ENCODE measurements around the gene TEX22. TPM values are rescaled to one million over a fixed set of nuclear protein-coding genes. Genes with fewer than 3 reads are reported as not detected.

The TEX22 gene
- total and polyA plus RNA-seq, 2 donors (not counting 1 experiment from before 2014, with no cell fraction given): 1.7 to 7.0 TPM

DNA sequence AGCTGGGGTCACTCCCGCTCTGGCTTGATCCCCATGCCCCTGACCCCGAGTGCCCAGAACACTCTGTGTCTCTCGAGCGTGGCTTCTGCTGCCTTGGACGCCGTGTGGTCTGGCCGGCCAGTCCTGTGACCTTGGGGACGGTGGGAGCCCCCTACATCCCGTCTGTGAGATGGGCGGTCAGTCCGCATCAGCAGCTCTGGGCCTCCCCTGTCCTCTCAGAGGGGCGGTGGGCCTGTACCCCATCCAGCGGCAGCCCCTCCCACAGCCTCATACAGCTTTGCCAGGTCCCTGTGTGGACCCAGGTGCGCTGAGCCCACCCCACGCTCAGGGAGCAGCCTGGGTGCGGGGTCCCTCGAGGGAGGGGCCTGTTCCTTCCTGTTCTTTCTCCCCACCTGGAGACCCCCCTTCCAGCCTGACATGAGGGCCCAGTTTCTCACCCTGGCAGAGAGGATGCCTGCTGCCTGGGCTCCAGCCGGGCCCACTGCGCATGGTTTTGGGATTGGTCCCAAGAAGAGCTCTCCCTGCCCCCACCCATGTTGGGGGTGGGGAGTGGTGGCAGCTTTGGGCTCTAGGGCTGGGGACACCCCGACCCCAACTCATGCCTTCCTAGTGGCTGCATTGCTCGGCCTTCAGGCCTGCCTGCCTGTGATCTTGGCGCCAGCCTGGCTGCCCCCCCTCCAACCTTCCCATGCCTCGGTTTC, 22.8 kb downstream of the TEX22 start:
- ATAC-seq (ENCODE audit: low read depth) (no peak), DNase-seq (no peak)
- H3K9ac ChIP-seq (ENCODE audit: low read length): peak overlapping the region; percentile 67
- H3K4me2 ChIP-seq (replicated peaks; ENCODE audit: low read depth, low read length, poor library complexity, severe bottlenecking): peak overlapping the region; percentile 91
- no peak for TF ChIP-seq EZH2 (IDR thresholded peaks at IDR 0.05; ENCODE audit: borderline replicate concordance, insufficient read depth, low read depth, low read length, poor library complexity, severe bottlenecking)
- TF ChIP-seq, protein P1, sequence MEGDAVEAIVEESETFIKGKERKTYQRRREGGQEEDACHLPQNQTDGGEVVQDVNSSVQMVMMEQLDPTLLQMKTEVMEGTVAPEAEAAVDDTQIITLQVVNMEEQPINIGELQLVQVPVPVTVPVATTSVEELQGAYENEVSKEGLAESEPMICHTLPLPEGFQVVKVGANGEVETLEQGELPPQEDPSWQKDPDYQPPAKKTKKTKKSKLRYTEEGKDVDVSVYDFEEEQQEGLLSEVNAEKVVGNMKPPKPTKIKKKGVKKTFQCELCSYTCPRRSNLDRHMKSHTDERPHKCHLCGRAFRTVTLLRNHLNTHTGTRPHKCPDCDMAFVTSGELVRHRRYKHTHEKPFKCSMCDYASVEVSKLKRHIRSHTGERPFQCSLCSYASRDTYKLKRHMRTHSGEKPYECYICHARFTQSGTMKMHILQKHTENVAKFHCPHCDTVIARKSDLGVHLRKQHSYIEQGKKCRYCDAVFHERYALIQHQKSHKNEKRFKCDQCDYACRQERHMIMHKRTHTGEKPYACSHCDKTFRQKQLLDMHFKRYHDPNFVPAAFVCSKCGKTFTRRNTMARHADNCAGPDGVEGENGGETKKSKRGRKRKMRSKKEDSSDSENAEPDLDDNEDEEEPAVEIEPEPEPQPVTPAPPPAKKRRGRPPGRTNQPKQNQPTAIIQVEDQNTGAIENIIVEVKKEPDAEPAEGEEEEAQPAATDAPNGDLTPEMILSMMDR (IDR thresholded peaks at IDR 0.05): no peak
- ChIA-PET CTCF (interaction anchor here (0.9 to 1.5 kb wide), 2 partner anchors 59 to 69 kb away, joined by 3 to 6 read pairs; no protein-coding TSS in a partner anchor), POLR2A (interaction anchor here (0.6 to 1.2 kb wide), 2 partner anchors 9 to 25 kb away, joined by 3 to 7 read pairs; no protein-coding TSS in a partner anchor)
- Mint-ChIP-seq H3K27me3 (no peaks in the 10 kb centered on the region), H3K4me3 (peak overlapping the region; percentile 85), H3K4me1 (peaks cover 38% of the 10 kb centered on the region), H3K9me3 (ENCODE audit: insufficient read depth) (no peaks in the 10 kb centered on the region), H3K27ac (peak overlapping the region; percentile 84)
- H3K36me3 ChIP-seq (replicated peaks in 1 of 2; ENCODE audit: control extremely low read depth in 1 of 2, control insufficient read depth in 1 of 2, extremely low read depth in 1 of 2, insufficient read depth in 2 of 2, low read length in 1 of 2): no peaks in the 10 kb centered on the region
- no peak overlapping the region for H2AFZ ChIP-seq (ENCODE audit: insufficient read depth, low read depth, low read length, poor library complexity, severe bottlenecking)
- WGBS (ENCODE audit: insufficient coverage): 56% methylated on average over 21 of the region's 23 CpGs
- no peaks in the 10 kb centered on the region for H3K9me3 ChIP-seq (ENCODE audit: control extremely low read depth in 1 of 3, control insufficient read depth in 2 of 3, insufficient read depth in 1 of 3, low read length in 2 of 3)
- peak overlapping the region in 4 of 5 experiments; percentile 55 to 68 (median 63) for H3K4me3 ChIP-seq (ENCODE audit: control extremely low read depth in 1 of 5, extremely low read depth in 1 of 5, insufficient read depth in 1 of 5, low read depth in 2 of 5, low read length in 4 of 5)
- peak overlapping the region in 1 of 2 donors; percentile 43 for H3K27ac ChIP-seq (ENCODE audit: low read length in 2 of 2)
- peaks cover 0 to 4% (median under 1%) of the 10 kb centered on the region in 4 experiments for H3K27me3 ChIP-seq (replicated peaks in 1 of 4; ENCODE audit: control extremely low read depth in 1 of 4, control insufficient read depth in 3 of 4, insufficient read depth in 4 of 4, low read length in 3 of 4)
- H3K79me2 ChIP-seq (ENCODE audit: control insufficient read depth, insufficient read depth, low read length): peaks cover 59% of the 10 kb centered on the region
- H4K20me1 ChIP-seq (ENCODE audit: control insufficient read depth, insufficient read depth, low read length, poor library complexity, severe bottlenecking): peaks cover 42% of the 10 kb centered on the region
- intact Hi-C loops (cut with micrococcal nuclease): no loop called here
- peaks cover 28 to 31% of the 10 kb centered on the region in 2 donors for H3K4me1 ChIP-seq (ENCODE audit: control insufficient read depth in 2 of 2, insufficient read depth in 2 of 2, low read length in 2 of 2)
